Uterus (tissue), 2 donors: Measurements from ENCODE around the gene MLH1.

ENCODE experiments used
- POLR2A ChIP-seq, 2 donors: fragments of 450-650 bp; IDR thresholded peaks; one replicate each; pipeline ENCODE4 v1.6.1; 2016; ENCODE audit warnings: antibody characterized with exemption in 2 of 2, mild to moderate bottlenecking in 1 of 2, moderate library complexity in 1 of 2
- TF ChIP-seq, protein P1 (sequence below), 4 experiments: fragments of 200-600 bp in 2 of 4; fragments of 450-650 bp in 2 of 4; sonication (generic) in 2 of 4; IDR thresholded peaks; one replicate each; pipeline ENCODE4 v1.5.1; 2016 to 2019; ENCODE audit warnings: antibody characterized with exemption in 4 of 4, mild to moderate bottlenecking in 2 of 4, moderate library complexity in 1 of 4

DNA sequence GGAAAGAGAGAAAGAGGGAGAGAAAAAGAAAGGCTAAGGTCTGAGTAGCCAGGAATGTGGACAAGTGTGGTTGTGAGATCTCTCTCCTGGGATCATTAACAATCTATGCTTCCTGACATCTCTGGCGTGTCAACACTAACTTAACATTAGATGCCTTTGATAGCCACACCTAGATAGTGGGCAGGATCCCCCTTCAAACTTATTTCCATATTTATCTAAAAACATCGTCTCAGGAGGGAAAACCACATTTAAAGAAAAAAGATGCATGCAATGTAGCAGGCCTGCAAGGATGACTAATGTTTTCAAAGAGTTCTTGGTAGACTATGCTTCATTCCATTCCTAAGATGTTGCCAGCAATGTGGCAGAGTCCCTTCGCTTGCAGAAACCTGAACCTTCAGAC is 80.9 kb downstream of the MLH1 start:
- TF ChIP-seq, protein P1, sequence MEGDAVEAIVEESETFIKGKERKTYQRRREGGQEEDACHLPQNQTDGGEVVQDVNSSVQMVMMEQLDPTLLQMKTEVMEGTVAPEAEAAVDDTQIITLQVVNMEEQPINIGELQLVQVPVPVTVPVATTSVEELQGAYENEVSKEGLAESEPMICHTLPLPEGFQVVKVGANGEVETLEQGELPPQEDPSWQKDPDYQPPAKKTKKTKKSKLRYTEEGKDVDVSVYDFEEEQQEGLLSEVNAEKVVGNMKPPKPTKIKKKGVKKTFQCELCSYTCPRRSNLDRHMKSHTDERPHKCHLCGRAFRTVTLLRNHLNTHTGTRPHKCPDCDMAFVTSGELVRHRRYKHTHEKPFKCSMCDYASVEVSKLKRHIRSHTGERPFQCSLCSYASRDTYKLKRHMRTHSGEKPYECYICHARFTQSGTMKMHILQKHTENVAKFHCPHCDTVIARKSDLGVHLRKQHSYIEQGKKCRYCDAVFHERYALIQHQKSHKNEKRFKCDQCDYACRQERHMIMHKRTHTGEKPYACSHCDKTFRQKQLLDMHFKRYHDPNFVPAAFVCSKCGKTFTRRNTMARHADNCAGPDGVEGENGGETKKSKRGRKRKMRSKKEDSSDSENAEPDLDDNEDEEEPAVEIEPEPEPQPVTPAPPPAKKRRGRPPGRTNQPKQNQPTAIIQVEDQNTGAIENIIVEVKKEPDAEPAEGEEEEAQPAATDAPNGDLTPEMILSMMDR (IDR thresholded peaks at IDR 0.05): no peak
- no peak for TF ChIP-seq POLR2A (IDR thresholded peaks at IDR 0.05)
